ENCODE data around the gene GNA15.
"Not testable (repeated sequence)": the region's sequence is repeated elsewhere in the genome, so short reads cannot be mapped to it uniquely, and the experiment has no call there.

Gene GNA15

DNA sequence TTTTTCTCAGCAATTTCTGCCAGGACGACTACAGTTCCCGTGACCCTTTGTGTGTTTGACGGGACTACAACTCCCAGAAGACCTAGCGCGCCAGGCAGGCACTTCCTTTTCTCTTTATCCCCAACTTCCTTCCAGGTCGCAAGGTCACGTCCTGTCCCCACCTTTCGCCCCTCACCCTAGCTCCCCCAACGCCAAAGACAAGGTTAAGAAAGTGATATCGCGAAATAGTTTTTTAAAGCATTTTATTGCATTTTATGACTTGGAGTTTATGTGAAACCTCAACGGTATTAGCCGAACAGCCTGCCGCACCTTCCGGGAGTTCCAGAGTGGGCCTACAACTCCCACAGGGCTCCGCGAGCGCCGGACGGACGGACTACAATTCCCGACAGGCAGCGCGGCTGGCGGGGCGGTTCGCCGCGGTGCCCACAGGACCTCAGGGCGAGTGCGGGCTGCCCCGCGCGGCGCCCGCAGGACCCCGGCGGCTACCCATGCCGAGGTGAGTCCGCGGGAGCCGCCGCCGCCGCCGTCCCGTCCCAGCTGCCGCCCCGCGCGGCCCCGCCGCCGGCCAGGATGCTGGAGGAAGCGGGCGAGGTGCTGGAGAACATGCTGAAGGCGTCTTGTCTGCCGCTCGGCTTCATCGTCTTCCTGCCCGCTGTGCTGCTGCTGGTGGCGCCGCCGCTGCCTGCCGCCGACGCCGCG, 49.8 kb downstream of the GNA15 start, which contains the start of gene NCLN:
Gene NCLN (plus strand): TSS at position 470 of the 699 bp plus-strand sequence. CDS start 101 bp downstream, at position 571.
- Histone ChIP-seq H3K4me1 (ENCODE audit: insufficient read depth, low read length) (peaks cover 11% of the 10 kb centered on the region), H3K4me3 (ENCODE audit: low read length) (peak within 1 kb of the TSS; percentile 85), H3K27me3 (ENCODE audit: insufficient read depth, low read length) (no peaks in the 10 kb centered on the region), H3K36me3 (ENCODE audit: insufficient read depth, low read length) (peaks cover 8% of the 10 kb centered on the region), H3K9me3 (ENCODE audit: low read length) (no peaks in the 10 kb centered on the region), H2AFZ (ENCODE audit: low read depth, low read length) (peak within 1 kb of the TSS; percentile 92)

- peaks cover 8% of the 10 kb centered on the region for H3K36me3 ChIP-seq (ENCODE audit: insufficient read depth, low read length)
- peak overlapping the region; percentile 92 for H2AFZ ChIP-seq (ENCODE audit: low read depth, low read length)
- peaks cover 11% of the 10 kb centered on the region for H3K4me1 ChIP-seq (ENCODE audit: insufficient read depth, low read length)
- no peaks in the 10 kb centered on the region for H3K9me3 ChIP-seq (ENCODE audit: low read length)
- peak overlapping the region; percentile 85 for H3K4me3 ChIP-seq (ENCODE audit: low read length)
- H3K27me3 ChIP-seq (ENCODE audit: insufficient read depth, low read length) = no peaks in the 10 kb centered on the region
These were observed 50.4 kb downstream of the GNA15 start for GRCh38 chr19:3186160-3186688.

DNA sequence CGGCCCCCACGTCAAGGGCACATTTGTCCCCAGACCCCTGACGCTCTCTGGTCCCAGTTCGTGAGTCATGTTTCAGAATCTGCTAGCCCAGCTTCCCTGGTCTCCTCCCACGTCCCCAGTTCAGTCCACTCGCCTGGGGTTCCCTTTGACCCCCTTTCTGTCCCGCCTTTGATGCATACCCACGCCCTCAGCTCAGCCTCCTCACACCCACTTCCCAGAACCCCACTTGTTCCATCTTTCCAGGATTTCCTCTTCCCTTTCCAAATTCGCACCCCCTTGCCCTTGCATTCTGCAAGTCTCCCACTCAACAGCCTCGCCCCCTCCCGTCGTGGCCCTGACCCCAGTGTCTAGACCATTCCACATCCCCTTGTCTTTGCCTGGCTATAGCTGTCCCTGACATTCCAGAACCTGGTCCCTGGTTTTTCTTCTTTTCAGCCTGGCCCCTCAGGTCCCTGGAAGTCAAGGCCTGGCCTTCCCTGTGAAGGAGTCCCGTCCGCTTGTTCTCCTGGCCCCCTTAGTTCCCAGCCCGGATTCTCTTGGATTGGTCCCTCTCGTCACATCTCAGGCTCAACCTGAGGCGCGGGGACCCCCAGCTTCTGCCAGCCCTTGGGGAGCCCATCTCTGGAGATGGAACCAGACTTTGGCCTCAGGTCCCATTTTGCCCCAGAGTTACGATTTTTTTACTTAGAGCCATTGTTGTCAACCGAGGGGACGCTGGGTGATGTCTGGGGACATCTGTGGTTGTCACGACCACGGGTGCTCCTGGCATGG, 51.2 kb downstream of the GNA15 start:
- Histone ChIP-seq H3K27me3 (ENCODE audit: insufficient read depth, low read length) (no peaks in the 10 kb centered on the region), H3K9me3 (ENCODE audit: low read length) (no peaks in the 10 kb centered on the region), H2AFZ (ENCODE audit: low read depth, low read length) (no peak overlapping the region), H3K36me3 (ENCODE audit: insufficient read depth, low read length) (peaks cover 8% of the 10 kb centered on the region), H3K4me3 (ENCODE audit: low read length) (peak overlapping the region; percentile 85), H3K4me1 (ENCODE audit: insufficient read depth, low read length) (peaks cover 11% of the 10 kb centered on the region)

- Histone ChIP-seq H3K9me3 (ENCODE audit: low read length) (no peaks in the 10 kb centered on the region), H3K4me3 (ENCODE audit: low read length) (peak overlapping the region; percentile 85), H3K27me3 (ENCODE audit: insufficient read depth, low read length) (no peaks in the 10 kb centered on the region), H3K36me3 (ENCODE audit: insufficient read depth, low read length) (peaks cover 11% of the 10 kb centered on the region), H2AFZ (ENCODE audit: low read depth, low read length) (no peak overlapping the region), H3K4me1 (ENCODE audit: insufficient read depth, low read length) (peaks cover 11% of the 10 kb centered on the region)
These were observed 52.1 kb downstream of the GNA15 start for GRCh38 chr19:3187662-3188511.

- Histone ChIP-seq H3K4me3 (ENCODE audit: low read length) (no peak overlapping the region), H3K4me1 (ENCODE audit: insufficient read depth, low read length) (peaks cover 11% of the 10 kb centered on the region), H2AFZ (ENCODE audit: low read depth, low read length) (no peak overlapping the region), H3K27me3 (ENCODE audit: insufficient read depth, low read length) (no peaks in the 10 kb centered on the region), H3K9me3 (ENCODE audit: low read length) (no peaks in the 10 kb centered on the region), H3K36me3 (ENCODE audit: insufficient read depth, low read length) (peaks cover 16% of the 10 kb centered on the region)
These were observed 53.1 kb downstream of the GNA15 start for GRCh38 chr19:3188627-3189596.

DNA sequence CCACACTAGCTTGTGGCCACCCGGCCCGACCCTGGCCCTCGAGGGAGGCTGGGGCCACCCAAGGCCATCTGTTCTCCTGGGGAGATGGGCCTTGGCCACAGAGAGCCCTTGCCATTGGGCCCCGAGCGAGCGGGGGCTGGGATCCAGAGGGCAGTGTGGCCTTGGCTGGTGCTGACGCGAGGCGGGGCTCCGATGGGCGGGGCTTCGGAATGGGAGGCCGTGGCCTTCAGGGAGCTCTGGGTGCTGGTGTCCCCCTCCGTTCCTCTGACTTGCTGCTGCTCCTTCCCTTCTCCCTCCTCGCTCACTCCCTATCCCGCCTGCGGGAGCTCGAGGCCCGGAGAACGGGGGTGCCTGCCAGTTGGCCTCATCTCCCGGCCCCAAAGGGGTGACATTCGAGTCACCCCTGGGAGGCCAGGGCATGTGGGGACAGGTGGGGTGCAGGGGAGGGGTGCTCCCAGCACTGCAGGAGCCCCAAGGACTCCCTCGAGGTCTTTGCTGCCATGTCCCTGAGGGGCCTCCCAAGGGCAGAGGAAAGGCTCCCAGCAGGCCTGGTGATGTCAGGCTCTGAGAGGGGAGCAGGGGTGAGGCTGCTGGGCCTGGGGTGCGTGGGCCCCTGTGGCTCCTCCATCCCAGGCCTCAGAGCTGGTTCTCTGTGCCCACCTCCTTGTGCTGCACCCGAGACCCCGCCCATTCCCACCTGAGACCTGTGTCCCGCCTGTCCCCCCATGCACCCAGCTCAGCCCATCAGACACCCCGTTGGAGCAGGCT, 54.1 kb downstream of the GNA15 start:
- H2AFZ ChIP-seq (ENCODE audit: low read depth, low read length) = no peak overlapping the region
- H3K36me3 ChIP-seq (ENCODE audit: insufficient read depth, low read length) = peaks cover 20% of the 10 kb centered on the region
- no peak overlapping the region for H3K4me3 ChIP-seq (ENCODE audit: low read length)
- no peaks in the 10 kb centered on the region for H3K9me3 ChIP-seq (ENCODE audit: low read length)
- H3K4me1 ChIP-seq (ENCODE audit: insufficient read depth, low read length) = peaks cover 11% of the 10 kb centered on the region
- no peaks in the 10 kb centered on the region for H3K27me3 ChIP-seq (ENCODE audit: insufficient read depth, low read length)

GRCh38 chr19:3190470-3190770, 54.6 kb downstream of the GNA15 start:
- no peak overlapping the region for H2AFZ ChIP-seq (ENCODE audit: low read depth, low read length)
- no peaks in the 10 kb centered on the region for H3K27me3 ChIP-seq (ENCODE audit: insufficient read depth, low read length)
- H3K4me1 ChIP-seq (ENCODE audit: insufficient read depth, low read length) = peaks cover 11% of the 10 kb centered on the region
- no peaks in the 10 kb centered on the region for H3K9me3 ChIP-seq (ENCODE audit: low read length)
- peaks cover 20% of the 10 kb centered on the region for H3K36me3 ChIP-seq (ENCODE audit: insufficient read depth, low read length)
- no peak overlapping the region for H3K4me3 ChIP-seq (ENCODE audit: low read length)

DNA sequence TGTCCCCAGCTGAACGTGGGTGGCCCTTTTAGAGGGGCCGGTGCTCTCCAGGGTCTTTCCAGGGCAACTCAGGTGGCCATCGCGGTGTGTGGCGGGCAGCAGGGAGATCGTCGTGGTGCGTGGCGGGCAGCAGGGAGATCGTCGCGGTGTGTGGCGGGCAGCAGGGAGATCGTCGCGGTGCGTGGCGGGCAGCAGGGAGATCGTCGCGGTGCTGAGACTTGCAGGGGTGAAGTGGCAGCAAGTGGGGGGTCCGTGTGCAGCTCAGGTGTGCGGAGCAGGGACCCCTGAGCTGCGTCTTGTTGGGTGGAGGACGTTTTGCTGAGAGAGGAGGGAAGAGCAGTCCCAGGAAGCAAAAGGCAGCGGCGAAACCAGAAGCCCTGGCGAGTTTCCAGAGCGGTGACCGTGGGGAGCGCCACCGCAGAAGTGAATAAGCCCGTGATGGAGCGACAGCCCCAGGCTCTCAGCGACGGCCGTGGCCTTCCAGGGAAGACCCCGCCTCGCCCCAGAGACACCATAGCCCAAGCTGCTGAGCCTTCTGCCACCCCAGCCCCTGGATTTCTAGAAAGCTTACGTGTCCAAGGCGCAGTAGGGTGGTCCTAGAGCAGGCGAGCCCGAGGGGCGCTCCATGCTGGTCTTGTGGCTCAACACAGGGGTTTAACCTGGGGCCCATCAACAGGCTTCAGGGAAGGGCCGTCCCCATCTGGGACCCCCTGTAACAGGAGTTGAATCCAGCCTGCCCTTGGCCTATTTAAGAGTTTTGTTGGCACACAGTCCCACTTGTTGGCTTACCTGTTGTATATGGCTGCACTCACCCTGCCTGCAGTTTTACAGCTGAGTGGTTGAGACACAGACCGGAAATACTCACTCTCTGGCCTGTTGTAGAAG, 55.3 kb downstream of the GNA15 start:
- no peak overlapping the region for H2AFZ ChIP-seq (ENCODE audit: low read depth, low read length)
- H3K9me3 ChIP-seq (ENCODE audit: low read length) = no peaks in the 10 kb centered on the region
- no peaks in the 10 kb centered on the region for H3K27me3 ChIP-seq (ENCODE audit: insufficient read depth, low read length)
- H3K4me3 ChIP-seq (ENCODE audit: low read length) = no peak overlapping the region
- peaks cover 24% of the 10 kb centered on the region for H3K36me3 ChIP-seq (ENCODE audit: insufficient read depth, low read length)
- peaks cover 11% of the 10 kb centered on the region for H3K4me1 ChIP-seq (ENCODE audit: insufficient read depth, low read length)

- H3K36me3 ChIP-seq (ENCODE audit: insufficient read depth, low read length) = peaks cover 27% of the 10 kb centered on the region
- H2AFZ ChIP-seq (ENCODE audit: low read depth, low read length); H3K27me3 ChIP-seq (ENCODE audit: insufficient read depth, low read length); H3K4me1 ChIP-seq (ENCODE audit: insufficient read depth, low read length); H3K9me3 ChIP-seq (ENCODE audit: low read length); H3K4me3 ChIP-seq (ENCODE audit: low read length): not testable (repeated sequence)
These were observed 55.9 kb downstream of the GNA15 start for GRCh38 chr19:3191806-3192104.

DNA sequence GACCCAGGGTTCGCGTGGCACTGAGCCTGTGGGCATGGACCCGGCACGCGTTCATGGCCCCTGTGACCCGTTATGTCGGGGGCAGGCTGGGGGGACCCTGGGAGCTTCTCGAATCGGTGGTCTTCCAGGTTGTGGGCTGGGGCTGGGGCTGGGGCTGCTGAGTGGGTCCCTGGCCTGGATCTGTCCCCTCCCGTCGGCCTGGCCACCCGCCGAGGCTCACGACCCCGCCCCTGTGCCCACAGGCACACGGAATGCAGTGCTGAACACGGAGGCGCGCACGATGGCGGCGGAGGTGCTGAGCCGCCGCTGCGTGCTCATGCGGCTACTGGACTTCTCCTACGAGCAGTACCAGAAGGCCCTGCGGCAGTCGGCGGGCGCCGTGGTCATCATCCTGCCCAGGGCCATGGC, 56.4 kb downstream of the GNA15 start:
- no peak overlapping the region for H2AFZ ChIP-seq (ENCODE audit: low read depth, low read length)
- no peaks in the 10 kb centered on the region for H3K9me3 ChIP-seq (ENCODE audit: low read length)
- peaks cover 27% of the 10 kb centered on the region for H3K36me3 ChIP-seq (ENCODE audit: insufficient read depth, low read length)
- H3K4me3 ChIP-seq (ENCODE audit: low read length) = no peak overlapping the region
- H3K27me3 ChIP-seq (ENCODE audit: insufficient read depth, low read length) = no peaks in the 10 kb centered on the region
- H3K4me1 ChIP-seq (ENCODE audit: insufficient read depth, low read length) = peaks cover 4% of the 10 kb centered on the region

GRCh38 chr19:3192684-3193083, 56.9 kb downstream of the GNA15 start:
- Histone ChIP-seq H3K4me1 (ENCODE audit: insufficient read depth, low read length) (no peaks in the 10 kb centered on the region), H3K4me3 (ENCODE audit: low read length) (no peak overlapping the region), H3K9me3 (ENCODE audit: low read length) (no peaks in the 10 kb centered on the region), H3K27me3 (ENCODE audit: insufficient read depth, low read length) (no peaks in the 10 kb centered on the region), H2AFZ (ENCODE audit: low read depth, low read length) (no peak overlapping the region), H3K36me3 (ENCODE audit: insufficient read depth, low read length) (peaks cover 27% of the 10 kb centered on the region)
